ENCODE measurements around the gene ENOX2. TPM values are rescaled to one million over a fixed set of nuclear protein-coding genes. Genes with fewer than 3 reads are reported as not detected.

The ENOX2 gene
- total and polyA plus RNA-seq, 12 donors, result 3.4 to 31.7 (median 18.9) TPM

DNA sequence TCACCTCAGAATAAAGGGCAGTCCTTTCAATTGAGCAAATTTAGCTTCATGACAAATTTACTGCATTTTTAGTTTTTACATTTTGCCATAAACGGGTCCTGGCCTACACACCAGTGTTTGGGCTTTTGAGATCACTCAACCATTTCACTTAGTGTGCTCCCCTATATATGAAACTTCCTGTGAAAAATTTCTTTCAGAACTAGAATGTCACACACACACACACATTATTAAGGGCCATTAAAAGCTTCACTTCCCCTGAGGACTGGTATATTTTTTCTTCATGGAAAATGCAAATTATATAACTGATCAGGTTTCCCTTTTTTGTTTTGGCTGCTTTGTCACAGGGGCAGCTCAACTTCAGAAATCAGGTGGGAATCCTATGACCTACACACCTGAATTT, 206.5 kb downstream of the ENOX2 start:
- no peak for DNase-seq
- Histone ChIP-seq H3K4me1 (replicated peaks in 1 of 2) (no peaks in the 10 kb centered on the region), H3K36me3 (replicated peaks in 1 of 2) (no peaks in the 10 kb centered on the region), H3K27me3 (no peaks in the 10 kb centered on the region), H3K9me3 (replicated peaks in 1 of 3) (no peaks in the 10 kb centered on the region), H3K4me3 (no peak overlapping the region), H3K27ac (no peak overlapping the region)
- intact Hi-C loops (cut with DNase I), result no loop called here
- WGBS, 4 donors, result 72 to 100% (median 83%) methylated on average over 1 of the region's 1 CpG
- no peak for TF ChIP-seq POLR2A (IDR thresholded peaks at IDR 0.05)
- TF ChIP-seq, protein P1, sequence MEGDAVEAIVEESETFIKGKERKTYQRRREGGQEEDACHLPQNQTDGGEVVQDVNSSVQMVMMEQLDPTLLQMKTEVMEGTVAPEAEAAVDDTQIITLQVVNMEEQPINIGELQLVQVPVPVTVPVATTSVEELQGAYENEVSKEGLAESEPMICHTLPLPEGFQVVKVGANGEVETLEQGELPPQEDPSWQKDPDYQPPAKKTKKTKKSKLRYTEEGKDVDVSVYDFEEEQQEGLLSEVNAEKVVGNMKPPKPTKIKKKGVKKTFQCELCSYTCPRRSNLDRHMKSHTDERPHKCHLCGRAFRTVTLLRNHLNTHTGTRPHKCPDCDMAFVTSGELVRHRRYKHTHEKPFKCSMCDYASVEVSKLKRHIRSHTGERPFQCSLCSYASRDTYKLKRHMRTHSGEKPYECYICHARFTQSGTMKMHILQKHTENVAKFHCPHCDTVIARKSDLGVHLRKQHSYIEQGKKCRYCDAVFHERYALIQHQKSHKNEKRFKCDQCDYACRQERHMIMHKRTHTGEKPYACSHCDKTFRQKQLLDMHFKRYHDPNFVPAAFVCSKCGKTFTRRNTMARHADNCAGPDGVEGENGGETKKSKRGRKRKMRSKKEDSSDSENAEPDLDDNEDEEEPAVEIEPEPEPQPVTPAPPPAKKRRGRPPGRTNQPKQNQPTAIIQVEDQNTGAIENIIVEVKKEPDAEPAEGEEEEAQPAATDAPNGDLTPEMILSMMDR (IDR thresholded peaks at IDR 0.05), result no peak

DNA sequence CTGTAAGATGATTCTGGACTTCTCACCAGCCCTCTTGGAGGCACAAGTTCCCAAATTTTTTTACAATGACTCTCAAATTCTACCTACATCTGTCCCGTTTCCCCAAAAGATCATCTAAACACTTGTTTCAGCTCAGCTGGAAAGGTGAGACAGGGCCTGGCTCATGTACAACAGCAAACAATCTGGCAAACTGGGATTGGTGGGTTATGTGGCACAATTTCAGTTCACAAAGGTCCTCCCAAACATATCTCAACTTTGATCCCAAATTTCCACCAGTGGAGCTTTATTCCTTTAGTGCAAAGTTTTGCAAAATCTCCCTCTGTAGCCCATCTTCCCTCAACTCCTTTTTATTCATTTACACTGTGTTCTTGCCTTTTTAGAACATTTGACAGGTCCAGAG, 207.1 kb downstream of the ENOX2 start:
- Histone ChIP-seq H3K4me1 (replicated peaks in 1 of 2) (no peaks in the 10 kb centered on the region), H3K27me3 (no peaks in the 10 kb centered on the region), H3K36me3 (replicated peaks in 1 of 2) (no peaks in the 10 kb centered on the region), H3K9me3 (replicated peaks in 1 of 3) (no peaks in the 10 kb centered on the region), H3K27ac (no peak overlapping the region), H3K4me3 (no peak overlapping the region)
- WGBS, 4 donors, result 74 to 89% (median 82%) methylated on average over 1 of the region's 1 CpG
- TF ChIP-seq POLR2A (IDR thresholded peaks at IDR 0.05), result no peak
- TF ChIP-seq, protein P1 (IDR thresholded peaks at IDR 0.05), result no peak
- no peak for DNase-seq
- intact Hi-C loops (cut with DNase I), result no loop called here

DNA sequence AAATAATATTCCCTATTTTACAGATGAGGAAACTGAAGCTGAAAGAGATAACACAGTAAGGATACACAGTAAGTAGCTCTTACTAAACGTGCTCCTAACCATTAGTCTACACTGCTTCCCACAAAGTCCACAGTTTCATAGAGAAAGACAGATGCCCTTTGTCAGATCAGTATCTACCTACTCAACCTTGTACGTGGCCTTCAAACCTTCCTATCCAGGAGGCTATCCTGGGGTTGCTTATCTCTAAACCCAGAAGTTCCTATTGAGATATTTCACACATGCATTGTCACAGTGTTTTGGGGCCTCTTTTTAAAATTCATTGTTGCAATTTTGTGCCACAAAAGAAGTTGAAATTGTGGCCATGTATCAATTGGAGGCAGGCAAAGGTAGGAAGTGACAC, 208.0 kb downstream of the ENOX2 start:
- WGBS, 4 donors, result 43 to 71% (median 53%) methylated on average over 2 of the region's 2 CpGs
- TF ChIP-seq, protein P1 (IDR thresholded peaks at IDR 0.05), result no peak
- TF ChIP-seq POLR2A (IDR thresholded peaks at IDR 0.05), result no peak
- Histone ChIP-seq H3K36me3 (replicated peaks in 1 of 2) (no peaks in the 10 kb centered on the region), H3K27me3 (no peaks in the 10 kb centered on the region), H3K4me3 (no peak overlapping the region), H3K9me3 (replicated peaks in 1 of 3) (no peaks in the 10 kb centered on the region), H3K27ac (no peak overlapping the region), H3K4me1 (replicated peaks in 1 of 2) (no peaks in the 10 kb centered on the region)
- intact Hi-C loops (cut with DNase I), result no loop called here
- no peak for DNase-seq

DNA sequence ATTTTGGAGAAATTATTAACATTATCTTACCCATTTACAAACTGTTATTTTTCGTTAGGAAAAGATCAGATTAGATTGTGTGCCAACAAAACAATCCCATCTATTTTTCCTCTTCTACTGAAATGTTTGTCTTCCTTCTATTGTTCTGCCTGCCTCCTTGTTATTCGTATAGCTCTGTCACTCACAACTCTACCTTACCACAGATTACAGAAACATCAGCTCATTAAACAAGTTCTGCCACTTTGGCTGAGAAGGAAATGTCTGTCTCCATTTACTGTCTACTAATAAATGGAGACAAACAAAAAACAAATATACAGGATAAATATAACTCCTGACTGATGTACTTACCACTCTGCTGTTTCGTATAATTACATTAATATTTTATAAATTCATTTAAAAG, 211.4 kb downstream of the ENOX2 start:
- intact Hi-C loops (cut with DNase I), result no loop called here
- H3K4me1 ChIP-seq (replicated peaks in 1 of 2), result no peaks in the 10 kb centered on the region
- no peak for DNase-seq
- H3K9me3 ChIP-seq (replicated peaks in 1 of 3), result no peaks in the 10 kb centered on the region
- H3K27ac ChIP-seq, result no peak overlapping the region
- TF ChIP-seq, protein P1 (IDR thresholded peaks at IDR 0.05), result no peak
- TF ChIP-seq POLR2A (IDR thresholded peaks at IDR 0.05), result no peak
- no peaks in the 10 kb centered on the region for H3K36me3 ChIP-seq (replicated peaks in 1 of 2)
- no peak overlapping the region for H3K4me3 ChIP-seq
- H3K27me3 ChIP-seq, result no peaks in the 10 kb centered on the region
- WGBS, 4 donors, result 70 to 84% (median 78%) methylated on average over 3 of the region's 3 CpGs

Data from adrenal gland (tissue), 12 donors.